Fibroblast of the aortic adventitia (primary cell): Measurements from ENCODE around the gene DNAH12. TPM values are rescaled to one million over a fixed set of nuclear protein-coding genes. Genes with fewer than 3 reads are reported as not detected.
A peak's percentile ranks its signal among the peaks of the same experiment; 100 is the strongest.

Source experiments
- DNase-seq: peaks from one replicate; pipeline ENCODE4 v3.0.0-alpha.2; 2010; ENCODE audit warnings: low read depth
- H3K4me3 ChIP-seq: 2 replicates; pipeline ENCODE4 v1.5.1; 2011; ENCODE audit warnings: low read depth, mild to moderate bottlenecking, control low read depth, low read length, moderate library complexity
- CTCF ChIP-seq: IDR thresholded peaks from 2 replicates; pipeline ENCODE4 v1.5.1; 2011; ENCODE audit warnings: mild to moderate bottlenecking, low read length, control low read depth, inconsistent platforms; ENCODE audit not compliant: insufficient read depth
- total RNA-seq: library from RNA; depleted of rRNA; stranded (reverse); fragments of >200 nt; gene quantifications from 2 replicates; pipeline ENCODE4 v1.2.3, GENCODE V29; 2012; ENCODE audit warnings: low replicate concordance

DNAH12 gene
- total RNA-seq, 1 donor, result 0.09 TPM

- no peak for TF ChIP-seq CTCF
- H3K4me3 ChIP-seq, result no peak overlapping the region
- DNase-seq, result no peak
Observed at GRCh38 chr3:57391767-57392166, 152.4 kb downstream of the DNAH12 start.

GRCh38 chr3:57389271-57389670 is 154.9 kb downstream of the DNAH12 start:
- no peak for DNase-seq
- H3K4me3 ChIP-seq, result no peak overlapping the region
- no peak for TF ChIP-seq CTCF

- no peak for DNase-seq
- H3K4me3 ChIP-seq, result no peak overlapping the region
- no peak for TF ChIP-seq CTCF
Observed at GRCh38 chr3:57386307-57386706, 157.8 kb downstream of the DNAH12 start.

GRCh38 chr3:57385498-57385897 is 158.6 kb downstream of the DNAH12 start:
- H3K4me3 ChIP-seq, result no peak overlapping the region
- no peak for DNase-seq
- TF ChIP-seq CTCF, result no peak

GRCh38 chr3:57383838-57384237 is 160.3 kb downstream of the DNAH12 start:
- TF ChIP-seq CTCF, result no peak
- no peak for DNase-seq

GRCh38 chr3:57383406-57383805 is 160.7 kb downstream of the DNAH12 start:
- no peak for TF ChIP-seq CTCF
- no peak for DNase-seq

More at GRCh38 chr3:57383838-57384237, 160.3 kb downstream of the DNAH12 start:
- no peak overlapping the region for H3K4me3 ChIP-seq

GRCh38 chr3:57382933-57383332 is 161.2 kb downstream of the DNAH12 start:
- DNase-seq, result peak; percentile 26
- H3K4me3 ChIP-seq, result no peak overlapping the region
- TF ChIP-seq CTCF, result no peak

More at GRCh38 chr3:57383406-57383805, 160.7 kb downstream of the DNAH12 start:
- no peak overlapping the region for H3K4me3 ChIP-seq
